Adipocyte (in vitro differentiated cells): Measurements from ENCODE around the gene TBC1D5.

Experiments used
- DNase-seq: peaks from one replicate; pipeline ENCODE4 v3.0.0-alpha.2; 2015; ENCODE audit warnings: low read depth
- H3K27me3 ChIP-seq: replicated peaks from 2 replicates; pipeline ENCODE4 v1.7.0; 2013; ENCODE audit warnings: mild to moderate bottlenecking, low read length, moderate library complexity; ENCODE audit not compliant: control insufficient read depth, insufficient read depth
- H3K36me3 ChIP-seq: 2 replicates; pipeline ENCODE4 v1.7.0; 2013; ENCODE audit warnings: low read length, mild to moderate bottlenecking, moderate library complexity; ENCODE audit not compliant: control insufficient read depth, insufficient read depth, severe bottlenecking
- H3K4me1 ChIP-seq: 2 replicates; pipeline ENCODE4 v1.7.0; 2013; ENCODE audit warnings: mild to moderate bottlenecking, low read length, moderate library complexity; ENCODE audit not compliant: control insufficient read depth, insufficient read depth
- H3K4me3 ChIP-seq: 2 replicates; pipeline ENCODE4 v1.7.0; 2013; ENCODE audit warnings: mild to moderate bottlenecking, low read length, moderate library complexity
- H3K9ac ChIP-seq: 2 replicates; pipeline ENCODE4 v1.7.0; 2013; ENCODE audit warnings: mild to moderate bottlenecking, low read length, moderate library complexity
- H3K9me3 ChIP-seq: 2 replicates; pipeline ENCODE4 v1.7.0; 2013; ENCODE audit warnings: mild to moderate bottlenecking, low read length, moderate library complexity; ENCODE audit not compliant: control insufficient read depth

The TBC1D5 gene

GRCh38 chr3:17188378-17188777, 554.1 kb downstream of the TBC1D5 start:
- no peaks in the 10 kb centered on the region for H3K36me3 ChIP-seq
- H3K9me3 ChIP-seq: no peaks in the 10 kb centered on the region
- H3K9ac ChIP-seq: no peak overlapping the region
- no peak overlapping the region for H3K4me3 ChIP-seq
- no peak for DNase-seq
- no peaks in the 10 kb centered on the region for H3K27me3 ChIP-seq
- peaks cover 6% of the 10 kb centered on the region for H3K4me1 ChIP-seq

GRCh38 chr3:17187589-17188184, 554.7 kb downstream of the TBC1D5 start:
- Histone ChIP-seq H3K4me1 (peaks cover 6% of the 10 kb centered on the region), H3K9ac (no peak overlapping the region), H3K9me3 (no peaks in the 10 kb centered on the region), H3K27me3 (no peaks in the 10 kb centered on the region), H3K4me3 (no peak overlapping the region), H3K36me3 (no peaks in the 10 kb centered on the region)
- no peak for DNase-seq

GRCh38 chr3:17183951-17184550, 558.4 kb downstream of the TBC1D5 start:
- peak; percentile 39 for DNase-seq
- no peak overlapping the region for H3K4me3 ChIP-seq
- peaks cover 12% of the 10 kb centered on the region for H3K4me1 ChIP-seq
- H3K27me3 ChIP-seq: no peaks in the 10 kb centered on the region
- no peaks in the 10 kb centered on the region for H3K9me3 ChIP-seq
- no peaks in the 10 kb centered on the region for H3K36me3 ChIP-seq
- H3K9ac ChIP-seq: no peak overlapping the region

- H3K27me3 ChIP-seq: no peaks in the 10 kb centered on the region
- no peak overlapping the region for H3K4me3 ChIP-seq
- H3K9me3 ChIP-seq: no peaks in the 10 kb centered on the region
- H3K4me1 ChIP-seq: peaks cover 13% of the 10 kb centered on the region
- no peaks in the 10 kb centered on the region for H3K36me3 ChIP-seq
- H3K9ac ChIP-seq: no peak overlapping the region
- DNase-seq: no peak
These were observed 560.3 kb downstream of the TBC1D5 start for GRCh38 chr3:17182166-17182565.

GRCh38 chr3:17181413-17181907, 561.0 kb downstream of the TBC1D5 start:
- Histone ChIP-seq H3K4me3 (no peak overlapping the region), H3K9ac (no peak overlapping the region), H3K36me3 (no peaks in the 10 kb centered on the region), H3K4me1 (peaks cover 20% of the 10 kb centered on the region), H3K27me3 (no peaks in the 10 kb centered on the region), H3K9me3 (no peaks in the 10 kb centered on the region)
- DNase-seq: no peak

GRCh38 chr3:17179381-17180205, 562.8 kb downstream of the TBC1D5 start:
- Histone ChIP-seq H3K9ac (no peak overlapping the region), H3K27me3 (no peaks in the 10 kb centered on the region), H3K9me3 (no peaks in the 10 kb centered on the region)

GRCh38 chr3:17176757-17177156, 565.7 kb downstream of the TBC1D5 start:
- H3K4me3 ChIP-seq: no peak overlapping the region
- H3K27me3 ChIP-seq: no peaks in the 10 kb centered on the region
- H3K9me3 ChIP-seq: no peaks in the 10 kb centered on the region
- no peak for DNase-seq
- no peaks in the 10 kb centered on the region for H3K36me3 ChIP-seq
- peaks cover 33% of the 10 kb centered on the region for H3K4me1 ChIP-seq
- H3K9ac ChIP-seq: no peak overlapping the region

More at GRCh38 chr3:17179381-17180205, 562.8 kb downstream of the TBC1D5 start:
- H3K4me3 ChIP-seq: no peak overlapping the region
- no peaks in the 10 kb centered on the region for H3K36me3 ChIP-seq
- H3K4me1 ChIP-seq: peaks cover 39% of the 10 kb centered on the region
- no peak for DNase-seq

- Histone ChIP-seq H3K9me3 (no peaks in the 10 kb centered on the region), H3K4me1 (peaks cover 33% of the 10 kb centered on the region), H3K27me3 (no peaks in the 10 kb centered on the region), H3K9ac (peak overlapping the region; percentile 60), H3K36me3 (no peaks in the 10 kb centered on the region), H3K4me3 (peak overlapping the region; percentile 36)
- peak; percentile 78 for DNase-seq
These were observed 567.1 kb downstream of the TBC1D5 start for GRCh38 chr3:17175187-17175807.

- DNase-seq: no peak
- Histone ChIP-seq H3K9ac (no peak overlapping the region), H3K4me3 (no peak overlapping the region), H3K4me1 (no peaks in the 10 kb centered on the region), H3K9me3 (no peaks in the 10 kb centered on the region), H3K36me3 (peaks cover 26% of the 10 kb centered on the region), H3K27me3 (no peaks in the 10 kb centered on the region)
These were observed 576.1 kb downstream of the TBC1D5 start for GRCh38 chr3:17166369-17166768.

GRCh38 chr3:17162116-17162515, 580.3 kb downstream of the TBC1D5 start:
- DNase-seq: no peak
- peaks cover 6% of the 10 kb centered on the region for H3K4me1 ChIP-seq
- H3K4me3 ChIP-seq: no peak overlapping the region
- H3K9me3 ChIP-seq: no peaks in the 10 kb centered on the region
- no peak overlapping the region for H3K9ac ChIP-seq
- H3K27me3 ChIP-seq: no peaks in the 10 kb centered on the region
- H3K36me3 ChIP-seq: peaks cover 43% of the 10 kb centered on the region

GRCh38 chr3:17160597-17160996, 581.8 kb downstream of the TBC1D5 start:
- H3K36me3 ChIP-seq: peaks cover 32% of the 10 kb centered on the region
- no peak overlapping the region for H3K4me3 ChIP-seq
- peaks cover 6% of the 10 kb centered on the region for H3K4me1 ChIP-seq
- H3K9me3 ChIP-seq: no peaks in the 10 kb centered on the region
- H3K9ac ChIP-seq: no peak overlapping the region
- no peaks in the 10 kb centered on the region for H3K27me3 ChIP-seq
- DNase-seq: no peak
